SJCRH30 (cell line): ENCODE data around the gene SLC39A9. TPM values are rescaled to one million over a fixed set of nuclear protein-coding genes. Genes with fewer than 3 reads are reported as not detected.
"Not testable (repeated sequence)": the region's sequence is repeated elsewhere in the genome, so short reads cannot be mapped to it uniquely, and the experiment has no call there.

Experiments used
- DNase-seq, 2 experiments: peaks; one replicate each; pipeline ENCODE4 v3.0.0-alpha.2; 2015 to 2020
- H3K27ac ChIP-seq: fragments of 250-450 bp; sonication (Bioruptor Pico); 2 replicates; pipeline ENCODE4 v1.5.1; 2020; ENCODE audit warnings: mild to moderate bottlenecking, moderate library complexity
- H3K27me3 ChIP-seq: fragments of 250-450 bp; sonication (Bioruptor Pico); 2 replicates; pipeline ENCODE4 v1.5.1; 2020; ENCODE audit warnings: mild to moderate bottlenecking, moderate library complexity
- H3K36me3 ChIP-seq: fragments of 250-450 bp; sonication (Bioruptor Pico); 2 replicates; pipeline ENCODE4 v1.5.1; 2020; ENCODE audit warnings: mild to moderate bottlenecking, moderate library complexity
- H3K4me1 ChIP-seq: fragments of 250-450 bp; sonication (Bioruptor Pico); 2 replicates; pipeline ENCODE4 v1.5.1; 2020; ENCODE audit warnings: mild to moderate bottlenecking, moderate library complexity
- H3K4me3 ChIP-seq: fragments of 250-450 bp; sonication (Bioruptor Pico); 2 replicates; pipeline ENCODE4 v1.5.1; 2020; ENCODE audit warnings: mild to moderate bottlenecking, moderate library complexity
- H3K9me3 ChIP-seq: fragments of 250-450 bp; sonication (Bioruptor Pico); replicated peaks from 2 replicates; pipeline ENCODE4 v1.5.1; 2020; ENCODE audit warnings: mild to moderate bottlenecking, moderate library complexity
- total RNA-seq: library from RNA; depleted of rRNA; stranded (reverse); fragments of >200 nt; shearing (Covaris generic); gene quantifications from 2 replicates; pipeline ENCODE4 v1.2.3, GENCODE V29; 2014

SLC39A9 gene
- total RNA-seq, 1 experiment from 2014 or later: 78.1 TPM

DNA sequence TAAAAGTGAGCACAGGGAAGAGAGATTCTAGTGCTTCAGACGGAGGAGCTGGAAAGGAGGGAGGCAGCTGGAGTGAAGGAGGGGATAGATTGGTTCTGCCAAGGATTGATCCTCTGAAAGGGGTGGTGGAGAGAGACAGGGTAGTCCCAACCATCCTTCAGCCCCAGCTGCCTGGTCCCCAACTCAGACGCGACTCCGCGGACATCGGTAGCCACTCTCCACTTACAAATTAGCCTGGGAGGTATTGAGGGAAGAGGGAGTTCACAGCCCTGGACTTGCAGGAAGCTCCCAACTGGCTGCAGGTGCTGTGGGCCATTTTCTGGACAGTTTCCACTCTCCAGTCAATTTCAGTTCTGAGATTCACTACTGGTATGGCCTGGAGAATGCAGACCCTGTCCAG lies 87.2 kb downstream of the SLC39A9 start:
- Histone ChIP-seq H3K4me1 (peaks cover 10% of the 10 kb centered on the region), H3K9me3 (no peaks in the 10 kb centered on the region), H3K27ac (no peak overlapping the region), H3K36me3 (no peaks in the 10 kb centered on the region), H3K27me3 (no peaks in the 10 kb centered on the region), H3K4me3 (no peak overlapping the region)
- no peak for DNase-seq

- H3K4me3 ChIP-seq: no peak overlapping the region
- DNase-seq: no peak
- peaks cover 7% of the 10 kb centered on the region for H3K4me1 ChIP-seq
- no peaks in the 10 kb centered on the region for H3K27me3 ChIP-seq
- H3K36me3 ChIP-seq: no peaks in the 10 kb centered on the region
- no peak overlapping the region for H3K27ac ChIP-seq
- H3K9me3 ChIP-seq: no peaks in the 10 kb centered on the region
Observed at GRCh38 chr14:69487226-69487625, 88.7 kb downstream of the SLC39A9 start.

- no peaks in the 10 kb centered on the region for H3K36me3 ChIP-seq
- H3K9me3 ChIP-seq: no peaks in the 10 kb centered on the region
- H3K4me3 ChIP-seq: no peak overlapping the region
- no peak for DNase-seq
- peaks cover 7% of the 10 kb centered on the region for H3K4me1 ChIP-seq
- H3K27ac ChIP-seq: no peak overlapping the region
- H3K27me3 ChIP-seq: no peaks in the 10 kb centered on the region
Observed at GRCh38 chr14:69487771-69488170, 89.3 kb downstream of the SLC39A9 start.

GRCh38 chr14:69489495-69489894 lies 91.0 kb downstream of the SLC39A9 start:
- no peak for DNase-seq
- no peaks in the 10 kb centered on the region for H3K9me3 ChIP-seq
- no peak overlapping the region for H3K4me3 ChIP-seq
- H3K36me3 ChIP-seq: no peaks in the 10 kb centered on the region
- H3K27me3 ChIP-seq: no peaks in the 10 kb centered on the region
- no peak overlapping the region for H3K27ac ChIP-seq
- no peaks in the 10 kb centered on the region for H3K4me1 ChIP-seq

DNA sequence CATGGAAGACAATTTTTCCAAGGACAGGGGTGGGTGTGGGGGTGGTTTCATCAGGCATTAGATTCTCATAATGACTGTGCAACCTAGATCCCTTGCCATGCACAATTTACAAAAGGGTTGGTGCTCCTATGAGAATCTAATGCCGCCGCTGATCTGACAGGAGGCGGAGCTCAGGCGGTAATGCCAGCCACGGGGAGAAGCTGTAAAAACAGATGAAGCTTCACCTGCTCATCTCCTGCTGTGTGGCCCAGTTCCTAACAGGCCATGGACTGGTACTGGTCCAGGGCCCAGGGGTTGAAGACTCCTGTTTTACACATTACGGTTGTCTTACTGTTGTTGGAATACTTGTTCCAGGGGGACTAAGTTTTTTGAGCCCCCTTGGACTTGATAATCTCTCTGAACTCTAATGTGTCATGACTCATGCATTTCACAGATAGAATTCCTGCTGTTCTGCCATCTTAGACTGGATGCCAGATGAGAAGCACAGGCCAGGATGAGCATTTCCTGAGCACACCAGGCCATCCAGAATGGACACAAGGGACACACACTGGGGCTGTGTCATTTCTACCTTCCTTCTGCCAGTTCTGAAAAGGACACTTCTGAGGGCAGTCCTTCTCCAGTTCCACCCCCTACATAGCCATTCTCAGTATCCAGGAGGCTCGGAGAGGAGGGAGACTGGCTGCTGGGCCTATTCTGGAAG lies 91.9 kb downstream of the SLC39A9 start:
- Histone ChIP-seq H3K36me3 (no peaks in the 10 kb centered on the region), H3K9me3 (no peaks in the 10 kb centered on the region)
- DNase-seq: no peak

GRCh38 chr14:69491193-69491592 lies 92.7 kb downstream of the SLC39A9 start:
- Histone ChIP-seq H3K36me3 (no peaks in the 10 kb centered on the region), H3K9me3 (no peaks in the 10 kb centered on the region), H3K27me3 (no peaks in the 10 kb centered on the region), H3K4me3 (no peak overlapping the region), H3K27ac (no peak overlapping the region), H3K4me1 (no peaks in the 10 kb centered on the region)
- no peak for DNase-seq

More for the DNA sequence above, 91.9 kb downstream of the SLC39A9 start:
- no peaks in the 10 kb centered on the region for H3K4me1 ChIP-seq
- H3K27me3 ChIP-seq: no peaks in the 10 kb centered on the region
- H3K4me3 ChIP-seq: no peak overlapping the region
- no peak overlapping the region for H3K27ac ChIP-seq

- Histone ChIP-seq H3K4me1 (no peaks in the 10 kb centered on the region), H3K9me3 (no peaks in the 10 kb centered on the region), H3K27ac (no peak overlapping the region), H3K27me3 (no peaks in the 10 kb centered on the region), H3K36me3 (no peaks in the 10 kb centered on the region), H3K4me3 (no peak overlapping the region)
- DNase-seq: no peak
Observed at GRCh38 chr14:69493038-69493437, 94.5 kb downstream of the SLC39A9 start.

DNA sequence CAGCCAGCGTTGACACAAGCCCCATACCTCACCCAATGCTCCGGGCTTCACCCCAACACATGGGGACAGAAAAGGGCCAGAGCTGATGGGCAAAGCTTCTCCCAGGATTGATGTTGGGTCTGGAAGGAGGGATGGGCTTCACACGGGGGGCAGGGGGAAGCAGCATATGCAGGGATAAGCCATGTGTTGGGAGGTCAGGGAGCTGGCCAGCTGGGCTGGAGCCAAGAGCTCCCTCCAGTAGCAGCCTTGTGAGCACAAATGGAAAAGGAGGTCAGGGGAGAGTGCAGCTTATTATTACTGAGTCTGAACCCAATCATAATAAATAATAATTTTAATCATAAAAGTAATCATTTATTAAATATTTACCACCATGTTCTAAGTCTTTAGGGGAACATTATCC lies 95.3 kb downstream of the SLC39A9 start:
- Histone ChIP-seq H3K27me3 (no peaks in the 10 kb centered on the region), H3K27ac (no peak overlapping the region), H3K36me3 (no peaks in the 10 kb centered on the region), H3K9me3 (no peaks in the 10 kb centered on the region), H3K4me1 (no peaks in the 10 kb centered on the region), H3K4me3 (no peak overlapping the region)
- no peak for DNase-seq

- Histone ChIP-seq H3K36me3 (no peaks in the 10 kb centered on the region), H3K4me3 (no peak overlapping the region), H3K4me1 (no peaks in the 10 kb centered on the region), H3K9me3 (no peaks in the 10 kb centered on the region), H3K27ac (no peak overlapping the region), H3K27me3 (no peaks in the 10 kb centered on the region)
- DNase-seq: no peak
Observed at GRCh38 chr14:69495341-69495921, 96.9 kb downstream of the SLC39A9 start.

- not testable (repeated sequence) for H3K9me3 ChIP-seq, H3K27ac ChIP-seq, H3K4me1 ChIP-seq, H3K4me3 ChIP-seq, DNase-seq, H3K27me3 ChIP-seq, H3K36me3 ChIP-seq
Observed at GRCh38 chr14:69497866-69498265, 99.4 kb downstream of the SLC39A9 start.

DNA sequence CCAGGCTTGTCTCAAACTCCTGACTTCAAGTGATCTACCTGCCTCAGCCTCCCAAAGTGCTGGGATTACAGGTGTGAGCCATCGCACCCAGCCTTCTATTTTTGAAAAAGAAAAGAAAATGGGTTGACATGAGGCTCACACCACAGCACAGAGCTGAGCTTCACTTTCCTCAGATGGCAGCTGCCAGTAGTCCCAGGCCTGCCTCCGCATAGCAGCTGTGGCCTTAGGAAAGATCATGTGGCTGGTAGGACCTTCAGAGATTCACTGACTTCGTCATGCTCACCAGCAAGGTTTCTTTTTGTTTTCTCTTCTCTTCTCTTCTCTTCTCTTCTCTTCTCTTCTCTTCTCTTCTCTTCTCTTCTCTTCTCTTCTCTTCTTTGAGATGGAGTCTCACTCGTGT lies 99.8 kb downstream of the SLC39A9 start:
- H3K27ac ChIP-seq, H3K36me3 ChIP-seq, H3K4me1 ChIP-seq, H3K9me3 ChIP-seq, H3K4me3 ChIP-seq, H3K27me3 ChIP-seq: not testable (repeated sequence)
- DNase-seq: peak in 1 of 2 experiments; percentile 36

DNA sequence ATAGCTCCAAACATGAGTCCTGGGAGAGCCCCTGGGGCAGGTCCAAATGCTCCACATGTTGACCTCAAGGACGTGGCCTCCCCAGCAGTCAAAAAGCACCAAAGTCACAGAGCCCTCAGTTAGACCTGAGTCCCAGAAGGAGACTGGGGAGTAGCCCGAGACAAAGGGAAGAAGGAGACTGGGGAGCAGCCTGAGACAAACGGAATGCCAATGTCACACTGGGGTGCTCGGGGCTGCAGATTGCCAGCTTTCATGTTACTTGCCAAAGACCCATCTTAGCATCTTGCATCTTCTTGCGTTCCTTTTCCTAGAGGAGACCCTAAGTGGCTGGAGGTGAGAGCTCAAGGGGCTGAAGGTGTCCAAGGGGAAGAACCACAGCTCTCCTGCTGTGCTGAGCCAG lies 100.9 kb downstream of the SLC39A9 start:
- Histone ChIP-seq H3K4me1 (peaks cover 7% of the 10 kb centered on the region; the same call in 1 of the 2 replicates), H3K9me3 (no peaks in the 10 kb centered on the region), H3K27ac (no peak overlapping the region), H3K36me3 (no peaks in the 10 kb centered on the region), H3K27me3 (no peaks in the 10 kb centered on the region), H3K4me3 (no peak overlapping the region)
- DNase-seq: no peak

GRCh38 chr14:69500096-69500495 lies 101.6 kb downstream of the SLC39A9 start:
- Histone ChIP-seq H3K4me1 (peaks cover 7% of the 10 kb centered on the region; the same call in 1 of the 2 replicates), H3K36me3 (no peaks in the 10 kb centered on the region), H3K9me3 (no peaks in the 10 kb centered on the region), H3K27ac (no peak overlapping the region), H3K27me3 (no peaks in the 10 kb centered on the region), H3K4me3 (no peak overlapping the region)
- DNase-seq: no peak

GRCh38 chr14:69500736-69501135 lies 102.2 kb downstream of the SLC39A9 start:
- H3K27ac ChIP-seq: no peak overlapping the region

DNA sequence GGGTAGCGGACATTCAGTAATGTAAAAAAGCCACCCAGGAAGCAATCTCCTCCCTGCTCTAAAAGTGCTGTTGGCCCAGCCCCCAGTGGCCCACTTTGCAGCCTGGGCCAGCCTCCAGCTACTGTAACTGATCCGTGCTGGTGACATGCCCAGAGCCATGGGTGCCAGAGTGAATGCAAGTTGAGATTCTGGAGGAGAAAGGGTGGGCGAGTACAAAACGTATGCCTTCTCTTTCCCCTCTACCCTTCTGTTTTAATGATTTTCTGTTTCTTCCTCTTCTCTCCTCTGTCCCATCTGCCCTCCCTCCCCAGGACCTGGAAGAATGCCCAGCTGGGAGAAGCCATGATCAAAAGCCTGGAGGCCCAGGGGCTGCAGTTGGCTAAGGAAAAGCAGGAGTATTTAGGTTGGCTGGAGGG lies 102.9 kb downstream of the SLC39A9 start:
- peaks cover 7% of the 10 kb centered on the region; the same call in 1 of the 2 replicates for H3K4me1 ChIP-seq
- no peak overlapping the region for H3K4me3 ChIP-seq
- DNase-seq: peak; percentile 42 to 54
- no peaks in the 10 kb centered on the region for H3K9me3 ChIP-seq
- no peaks in the 10 kb centered on the region for H3K27me3 ChIP-seq
- no peak overlapping the region for H3K27ac ChIP-seq
- H3K36me3 ChIP-seq: no peaks in the 10 kb centered on the region

More at GRCh38 chr14:69500736-69501135, 102.2 kb downstream of the SLC39A9 start:
- no peaks in the 10 kb centered on the region for H3K36me3 ChIP-seq
- no peaks in the 10 kb centered on the region for H3K27me3 ChIP-seq
- H3K4me1 ChIP-seq: peaks cover 7% of the 10 kb centered on the region; the same call in 1 of the 2 replicates
- no peaks in the 10 kb centered on the region for H3K9me3 ChIP-seq
- H3K4me3 ChIP-seq: no peak overlapping the region
- DNase-seq: no peak

DNA sequence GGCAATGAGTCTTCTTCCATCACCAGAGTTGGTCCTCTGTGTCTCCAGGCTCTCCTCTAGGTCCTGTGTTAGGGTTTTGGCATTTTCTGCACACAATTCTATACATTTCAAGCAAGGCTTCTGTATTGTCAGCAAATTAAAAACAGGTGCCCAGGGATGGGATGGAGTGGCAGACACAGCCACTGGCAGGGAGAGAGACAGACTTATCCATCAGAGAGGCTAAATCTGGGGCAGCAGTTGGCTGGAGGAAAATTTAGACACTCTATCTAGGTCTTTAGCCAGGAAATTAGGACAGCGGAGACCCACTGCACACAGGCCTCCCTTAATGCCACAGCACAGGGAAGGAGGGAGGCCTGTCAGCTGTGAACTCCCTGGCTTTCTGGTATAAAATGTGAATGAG lies 106.3 kb downstream of the SLC39A9 start:
- H3K4me3 ChIP-seq: no peak overlapping the region
- H3K9me3 ChIP-seq: no peaks in the 10 kb centered on the region
- peaks cover 7% of the 10 kb centered on the region; the same call in 1 of the 2 replicates for H3K4me1 ChIP-seq
- H3K27ac ChIP-seq: no peak overlapping the region
- no peak for DNase-seq
- no peaks in the 10 kb centered on the region for H3K27me3 ChIP-seq
- no peaks in the 10 kb centered on the region for H3K36me3 ChIP-seq
